Vagina (tissue), 2 donors: ENCODE results near the gene TEF.

Experiments used
- CTCF ChIP-seq, 3 experiments: fragments of 450-650 bp in 2 of 3; fragments of 200-600 bp in 1 of 3; sonication (generic) in 1 of 3; IDR thresholded peaks; one replicate each; pipeline ENCODE4 v1.5.1; 2017 to 2019; ENCODE audit warnings: antibody characterized with exemption in 3 of 3, mild to moderate bottlenecking in 2 of 3, moderate library complexity in 2 of 3
- POLR2AphosphoS5 ChIP-seq, 2 donors: sonication (generic); formaldehyde crosslinking; IDR thresholded peaks; one replicate each; pipeline ENCODE4 v1.9.0; 2017; ENCODE audit warnings: antibody characterized with exemption in 2 of 2, mild to moderate bottlenecking in 2 of 2, low read depth in 1 of 2; ENCODE audit not compliant: insufficient read depth in 1 of 2

GRCh38 chr22:41356430-41357028 is 25.2 kb upstream of the TEF start:
- TF ChIP-seq CTCF (IDR thresholded peaks at IDR 0.05) (no peak), POLR2AphosphoS5 (IDR thresholded peaks at IDR 0.05; ENCODE audit: insufficient read depth in 1 of 2, low read depth in 1 of 2) (no peak)
